Thyroid gland (tissue), 4 donors: ENCODE measurements around the gene GLCE. TPM values are rescaled to one million over a fixed set of nuclear protein-coding genes. Genes with fewer than 3 reads are reported as not detected.

ENCODE experiments used
- DNase-seq, 2 donors: peaks; one replicate each; pipeline ENCODE4 v3.0.0-alpha.2; 2019
- H3K27ac ChIP-seq, 3 donors: fragments of 200-600 bp; sonication (generic); 1 replicate in 2 of 3; 2 replicates in 1 of 3; pipeline ENCODE4 v1.5.1; 2016 to 2019; ENCODE audit warnings: mild to moderate bottlenecking in 1 of 3, moderate library complexity in 1 of 3
- H3K27me3 ChIP-seq: fragments of 200-600 bp; sonication (generic); one replicate; pipeline ENCODE4 v1.5.1; 2019
- H3K36me3 ChIP-seq, 2 donors: fragments of 200-600 bp; sonication (generic); one replicate each; pipeline ENCODE4 v1.5.1; 2016 to 2019
- H3K4me1 ChIP-seq, 2 donors: fragments of 200-600 bp; sonication (generic); one replicate each; pipeline ENCODE4 v1.5.1; 2017 to 2019
- H3K4me3 ChIP-seq, 3 donors: fragments of 200-600 bp; sonication (generic); replicated peaks in 1 of 3; 1 replicate in 2 of 3; 2 replicates in 1 of 3; pipeline ENCODE4 v1.5.1; 2016; ENCODE audit warnings: mild to moderate bottlenecking in 1 of 3
- H3K9me3 ChIP-seq: fragments of 200-600 bp; sonication (generic); one replicate; pipeline ENCODE4 v1.5.1; 2017
- POLR2A ChIP-seq, 2 donors: fragments of 450-650 bp; IDR thresholded peaks; one replicate each; pipeline ENCODE4 v1.6.1; 2017; ENCODE audit warnings: antibody characterized with exemption in 2 of 2, mild to moderate bottlenecking in 2 of 2, moderate library complexity in 1 of 2
- WGBS, 2 donors: methylation state at CpG; one replicate each; pipeline ENCODE4 v1.1.5; 2017; 5-methylcytosine and 5-hydroxymethylcytosine counted together
- intact Hi-C: fragments of 100-400 bp; cut with DNase I; formaldehyde crosslinking; loops from one replicate; pipeline ENCODE4 v1.15.1; 2023
- total RNA-seq, 4 donors: library from RNA; depleted of rRNA; stranded (reverse); fragments of >200 nt; gene quantifications; one replicate each; pipeline ENCODE4 v1.2.3, GENCODE V29; 2016
- TF ChIP-seq, protein P1 (sequence below), 6 experiments: fragments of 200-600 bp in 3 of 6; fragments of 450-650 bp in 3 of 6; sonication (generic) in 3 of 6; IDR thresholded peaks; one replicate each; pipeline ENCODE4 v1.5.1; 2016 to 2019; ENCODE audit warnings: antibody characterized with exemption in 6 of 6, mild to moderate bottlenecking in 2 of 6, inconsistent platforms in 1 of 6, moderate library complexity in 1 of 6

Gene GLCE
- total RNA-seq, 4 donors from 2014 or later = 7.6 to 16.1 (median 11.9) TPM

- TF ChIP-seq, protein P1, sequence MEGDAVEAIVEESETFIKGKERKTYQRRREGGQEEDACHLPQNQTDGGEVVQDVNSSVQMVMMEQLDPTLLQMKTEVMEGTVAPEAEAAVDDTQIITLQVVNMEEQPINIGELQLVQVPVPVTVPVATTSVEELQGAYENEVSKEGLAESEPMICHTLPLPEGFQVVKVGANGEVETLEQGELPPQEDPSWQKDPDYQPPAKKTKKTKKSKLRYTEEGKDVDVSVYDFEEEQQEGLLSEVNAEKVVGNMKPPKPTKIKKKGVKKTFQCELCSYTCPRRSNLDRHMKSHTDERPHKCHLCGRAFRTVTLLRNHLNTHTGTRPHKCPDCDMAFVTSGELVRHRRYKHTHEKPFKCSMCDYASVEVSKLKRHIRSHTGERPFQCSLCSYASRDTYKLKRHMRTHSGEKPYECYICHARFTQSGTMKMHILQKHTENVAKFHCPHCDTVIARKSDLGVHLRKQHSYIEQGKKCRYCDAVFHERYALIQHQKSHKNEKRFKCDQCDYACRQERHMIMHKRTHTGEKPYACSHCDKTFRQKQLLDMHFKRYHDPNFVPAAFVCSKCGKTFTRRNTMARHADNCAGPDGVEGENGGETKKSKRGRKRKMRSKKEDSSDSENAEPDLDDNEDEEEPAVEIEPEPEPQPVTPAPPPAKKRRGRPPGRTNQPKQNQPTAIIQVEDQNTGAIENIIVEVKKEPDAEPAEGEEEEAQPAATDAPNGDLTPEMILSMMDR (IDR thresholded peaks at IDR 0.05) = no peak
- no peak for TF ChIP-seq POLR2A (IDR thresholded peaks at IDR 0.05)
- H3K27me3 ChIP-seq = no peaks in the 10 kb centered on the region
- no peak overlapping the region for H3K27ac ChIP-seq
- H3K4me1 ChIP-seq = no peaks in the 10 kb centered on the region
- H3K4me3 ChIP-seq = no peak overlapping the region
- intact Hi-C loops = no loop called here
- WGBS, 2 donors = 95 to 97% methylated on average over 2 of the region's 2 CpGs
- H3K9me3 ChIP-seq = no peaks in the 10 kb centered on the region
- DNase-seq = no peak
- no peaks in the 10 kb centered on the region for H3K36me3 ChIP-seq
Measured at GRCh38 chr15:69172847-69173246, 12.4 kb downstream of the GLCE start.

- TF ChIP-seq, protein P1 (IDR thresholded peaks at IDR 0.05) = no peak
- no peak for TF ChIP-seq POLR2A (IDR thresholded peaks at IDR 0.05)
- Histone ChIP-seq H3K36me3 (no peaks in the 10 kb centered on the region), H3K27ac (no peak overlapping the region), H3K9me3 (no peaks in the 10 kb centered on the region), H3K4me1 (no peaks in the 10 kb centered on the region), H3K27me3 (no peaks in the 10 kb centered on the region), H3K4me3 (no peak overlapping the region)
- DNase-seq = no peak
- intact Hi-C loops = no loop called here
Measured at GRCh38 chr15:69175536-69175935, 15.1 kb downstream of the GLCE start.

DNA sequence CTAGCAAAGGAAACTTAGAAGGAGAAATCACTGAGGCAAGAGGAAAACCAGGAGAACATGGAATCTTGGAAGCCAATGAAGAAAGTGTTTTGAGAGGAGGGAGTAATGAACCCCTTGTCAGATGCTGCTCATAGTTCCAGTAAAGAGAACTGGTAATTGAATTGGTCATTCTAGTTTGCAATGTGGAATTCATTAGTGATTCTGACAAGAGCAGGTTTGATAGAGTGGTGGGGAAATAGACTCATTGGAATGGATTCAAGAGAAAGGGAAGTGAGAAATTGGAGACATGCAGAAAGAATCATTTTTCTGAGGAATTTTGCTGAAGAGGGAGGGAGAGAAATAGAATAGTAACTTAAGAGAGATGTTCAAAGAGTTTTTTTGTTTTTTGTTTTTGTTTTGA, 21.0 kb downstream of the GLCE start:
- Histone ChIP-seq H3K27me3 (no peaks in the 10 kb centered on the region), H3K9me3 (no peaks in the 10 kb centered on the region), H3K4me1 (no peaks in the 10 kb centered on the region), H3K4me3 (no peak overlapping the region), H3K27ac (no peak overlapping the region), H3K36me3 (no peaks in the 10 kb centered on the region)
- no peak for DNase-seq
- no peak for TF ChIP-seq POLR2A (IDR thresholded peaks at IDR 0.05)
- TF ChIP-seq, protein P1 (IDR thresholded peaks at IDR 0.05) = no peak
- intact Hi-C loops = no loop called here

DNA sequence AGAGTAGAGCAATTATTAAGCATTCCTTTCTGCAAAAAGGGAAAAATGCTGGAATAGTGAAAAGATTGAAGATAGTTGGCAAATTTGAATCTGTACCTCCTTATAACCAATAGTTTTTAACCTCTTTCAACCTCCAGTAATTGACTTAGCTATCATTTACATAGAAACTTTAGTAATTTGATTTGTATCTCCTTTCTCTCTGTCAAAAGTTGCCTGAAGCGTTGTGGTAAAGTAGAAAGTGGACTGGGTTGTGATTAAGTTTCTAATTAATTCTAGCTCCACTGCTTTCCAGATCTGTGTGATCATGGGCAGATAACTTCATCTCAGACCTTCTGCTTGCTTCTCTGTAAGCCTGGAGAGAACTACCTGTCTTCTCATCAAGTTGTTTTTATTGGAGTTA, 24.8 kb downstream of the GLCE start:
- Histone ChIP-seq H3K36me3 (no peaks in the 10 kb centered on the region), H3K27me3 (no peaks in the 10 kb centered on the region), H3K4me1 (no peaks in the 10 kb centered on the region), H3K4me3 (no peak overlapping the region), H3K9me3 (no peaks in the 10 kb centered on the region), H3K27ac (no peak overlapping the region)
- WGBS, 2 donors = 94 to 96% methylated on average over 1 of the region's 1 CpG
- TF ChIP-seq, protein P1 (IDR thresholded peaks at IDR 0.05) = no peak
- TF ChIP-seq POLR2A (IDR thresholded peaks at IDR 0.05) = no peak
- intact Hi-C loops = no loop called here
- no peak for DNase-seq

DNA sequence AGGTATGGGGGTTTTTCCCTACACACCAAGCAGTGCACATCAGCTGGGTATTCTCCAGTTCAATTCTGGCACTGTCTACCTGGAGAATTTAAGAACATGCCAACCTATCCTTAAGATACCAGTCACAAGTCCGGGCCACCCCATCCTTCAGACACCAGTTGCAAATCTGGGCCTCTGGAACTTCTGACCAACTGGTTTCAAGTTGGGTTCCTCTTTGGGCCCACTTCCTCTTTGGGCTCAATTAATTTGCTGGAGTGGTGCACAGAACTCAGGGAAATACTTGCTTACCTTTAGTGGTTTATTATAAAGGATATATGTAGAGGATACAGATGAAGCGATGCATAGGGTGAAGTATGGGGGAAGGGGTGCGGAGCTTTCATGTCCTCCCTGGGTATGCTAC, 25.3 kb downstream of the GLCE start:
- H3K27me3 ChIP-seq = no peaks in the 10 kb centered on the region
- WGBS, 2 donors = 96% methylated on average over 3 of the region's 3 CpGs
- DNase-seq = no peak
- H3K4me1 ChIP-seq = no peaks in the 10 kb centered on the region
- intact Hi-C loops = no loop called here
- H3K4me3 ChIP-seq = no peak overlapping the region
- no peak overlapping the region for H3K27ac ChIP-seq
- no peaks in the 10 kb centered on the region for H3K36me3 ChIP-seq
- no peak for TF ChIP-seq POLR2A (IDR thresholded peaks at IDR 0.05)
- TF ChIP-seq, protein P1 (IDR thresholded peaks at IDR 0.05) = no peak
- H3K9me3 ChIP-seq = no peaks in the 10 kb centered on the region
